ENCODE measurements around the gene HOXB4. TPM values are rescaled to one million over a fixed set of nuclear protein-coding genes. Genes with fewer than 3 reads are reported as not detected.

Gene HOXB4
- total RNA-seq, 1 experiment from 2014 or later: 0.78 TPM

DNA sequence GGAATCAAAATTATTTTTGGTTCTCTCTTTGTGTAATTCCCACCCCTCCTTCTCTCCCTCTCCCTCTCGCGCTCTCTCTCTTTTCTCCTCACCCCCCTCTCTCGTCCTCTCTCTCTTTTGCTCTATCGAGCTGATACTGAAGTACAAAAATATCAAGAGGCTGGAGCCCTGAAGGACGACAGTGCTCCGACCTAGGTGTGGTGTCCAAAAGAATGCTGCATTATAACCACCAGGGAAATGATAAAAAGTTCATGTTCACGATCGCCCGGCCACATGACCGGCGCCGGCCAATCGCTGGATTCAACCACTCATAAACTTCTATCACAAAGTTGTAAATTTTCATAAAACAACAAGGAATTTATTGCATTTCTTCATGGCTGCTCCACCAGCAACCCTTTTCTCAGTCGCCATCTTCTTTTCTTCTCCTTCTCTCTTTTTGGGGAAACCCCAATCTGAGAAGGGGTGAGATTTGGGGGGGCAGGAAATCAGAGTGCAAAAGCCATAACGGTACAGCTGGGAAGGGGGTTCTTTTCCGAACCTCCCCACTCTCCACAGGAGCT, 26.7 kb upstream of the HOXB4 start, which contains the start of gene HOXB6:
HOXB6 (minus strand) TSS at position 217 of the 560 bp plus-strand sequence. CDS start 6,836 bp downstream, outside the sequence.
- in situ Hi-C loops (cut with HindIII; ENCODE audit: low sequenced_read_pairs): no loop called here

DNA sequence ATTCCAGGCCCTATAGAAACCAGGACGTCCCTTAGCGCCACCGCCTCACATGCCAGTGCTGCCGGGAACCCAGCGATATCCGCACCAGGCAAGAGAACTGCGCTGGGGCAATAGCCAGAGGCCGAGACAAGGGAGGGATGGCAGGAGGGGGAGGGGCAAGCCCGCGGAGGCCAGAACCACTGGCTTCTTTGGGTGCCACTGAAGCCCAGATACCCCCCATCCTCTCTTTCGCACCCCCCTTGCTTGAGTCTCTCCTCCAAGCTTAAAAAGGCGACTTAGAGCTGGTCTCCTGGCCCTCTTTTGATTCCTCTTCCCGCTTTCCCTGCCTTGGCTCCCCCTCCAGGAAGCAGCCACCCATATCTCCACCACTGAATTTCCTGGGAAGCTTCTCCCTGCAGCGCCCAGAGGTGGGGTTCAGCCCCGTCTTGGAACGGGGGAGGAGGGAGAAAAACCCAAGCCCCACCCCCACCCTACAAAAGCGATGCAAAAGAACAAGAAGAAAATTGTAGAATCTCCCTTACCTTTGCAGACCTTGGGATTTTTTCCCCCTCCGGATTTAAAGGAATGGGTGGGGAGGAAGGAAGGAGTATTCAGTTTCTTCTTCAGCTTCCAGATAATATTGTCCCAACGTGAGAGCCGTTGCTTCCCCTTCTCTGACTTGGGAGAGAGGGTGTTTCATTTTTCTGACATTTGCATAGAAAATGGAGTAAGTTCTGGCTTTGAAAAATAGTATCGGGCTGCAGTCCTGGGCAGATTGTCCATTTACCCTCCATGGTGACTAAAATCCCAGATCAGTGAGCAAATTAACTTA, 26.0 kb upstream of the HOXB4 start:
- no peak for DNase-seq (ENCODE audit: low spot score)
- in situ Hi-C loops (cut with HindIII; ENCODE audit: low sequenced_read_pairs): no loop called here

More for the DNA sequence above, 26.7 kb upstream of the HOXB4 start, which contains the start of gene HOXB6:
- DNase-seq (ENCODE audit: low spot score): no peak

DNA sequence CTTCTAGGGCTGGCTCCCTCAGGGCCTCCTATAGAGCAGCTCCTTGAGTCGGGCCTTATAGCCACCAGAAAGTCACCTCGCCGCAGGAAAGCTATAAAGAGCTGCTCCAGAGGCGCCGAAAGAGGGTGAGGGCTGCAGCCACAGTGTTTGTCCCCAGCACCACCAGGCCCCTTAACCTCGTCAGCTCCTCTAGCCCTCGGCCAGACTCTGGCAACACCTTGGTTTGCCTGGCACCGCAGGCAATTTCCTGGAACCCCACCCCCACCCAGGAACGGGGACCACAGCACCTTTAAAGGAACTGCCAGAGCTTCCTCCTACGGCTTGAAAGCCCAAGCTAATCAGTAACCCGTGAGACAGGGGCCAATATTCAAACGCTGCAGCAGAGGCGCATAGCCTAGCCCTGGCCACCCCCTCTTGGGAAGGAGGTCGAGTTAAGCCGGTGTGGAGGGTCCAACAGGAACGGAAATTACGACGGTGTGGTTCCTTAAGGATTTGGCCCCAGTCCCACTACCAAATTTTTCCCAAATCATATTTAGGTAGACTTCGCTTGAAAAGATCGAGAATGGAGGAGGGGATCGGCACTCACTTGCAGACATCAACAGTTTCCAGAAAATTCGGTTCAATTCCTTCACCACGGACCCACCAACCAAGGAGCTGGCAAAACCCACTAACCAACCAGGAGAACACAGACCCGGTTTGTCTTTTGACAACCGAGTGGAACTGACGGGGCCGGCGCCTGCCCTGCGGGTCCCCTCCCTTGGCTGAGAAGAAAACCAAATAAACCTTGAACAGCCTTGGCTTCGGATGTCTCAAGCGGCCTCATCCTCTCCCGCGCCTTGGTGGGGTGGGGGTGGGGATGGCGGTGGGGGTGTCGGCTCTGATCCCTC, 23.6 kb upstream of the HOXB4 start:
- no peak for DNase-seq (ENCODE audit: low spot score)
- in situ Hi-C loops (cut with HindIII; ENCODE audit: low sequenced_read_pairs): no loop called here

DNA sequence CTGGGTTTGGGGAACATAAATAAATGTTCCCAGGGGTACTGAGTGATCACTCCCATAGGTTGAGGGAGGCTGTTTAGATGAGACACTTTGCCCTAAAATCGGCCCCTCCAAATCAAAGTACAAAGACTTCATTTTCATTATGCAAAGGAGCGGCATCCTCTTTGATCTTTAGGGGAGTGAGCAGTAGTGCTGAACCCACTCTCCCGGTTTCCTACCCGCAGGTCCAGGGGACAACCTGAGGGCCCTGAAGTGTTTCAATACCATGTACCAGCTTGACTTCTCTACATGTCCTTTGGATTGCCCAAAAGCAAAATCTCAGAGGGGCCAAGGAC, 23.0 kb upstream of the HOXB4 start:
- DNase-seq (ENCODE audit: low spot score): no peak
- in situ Hi-C loops (cut with HindIII; ENCODE audit: low sequenced_read_pairs): no loop called here

DNA sequence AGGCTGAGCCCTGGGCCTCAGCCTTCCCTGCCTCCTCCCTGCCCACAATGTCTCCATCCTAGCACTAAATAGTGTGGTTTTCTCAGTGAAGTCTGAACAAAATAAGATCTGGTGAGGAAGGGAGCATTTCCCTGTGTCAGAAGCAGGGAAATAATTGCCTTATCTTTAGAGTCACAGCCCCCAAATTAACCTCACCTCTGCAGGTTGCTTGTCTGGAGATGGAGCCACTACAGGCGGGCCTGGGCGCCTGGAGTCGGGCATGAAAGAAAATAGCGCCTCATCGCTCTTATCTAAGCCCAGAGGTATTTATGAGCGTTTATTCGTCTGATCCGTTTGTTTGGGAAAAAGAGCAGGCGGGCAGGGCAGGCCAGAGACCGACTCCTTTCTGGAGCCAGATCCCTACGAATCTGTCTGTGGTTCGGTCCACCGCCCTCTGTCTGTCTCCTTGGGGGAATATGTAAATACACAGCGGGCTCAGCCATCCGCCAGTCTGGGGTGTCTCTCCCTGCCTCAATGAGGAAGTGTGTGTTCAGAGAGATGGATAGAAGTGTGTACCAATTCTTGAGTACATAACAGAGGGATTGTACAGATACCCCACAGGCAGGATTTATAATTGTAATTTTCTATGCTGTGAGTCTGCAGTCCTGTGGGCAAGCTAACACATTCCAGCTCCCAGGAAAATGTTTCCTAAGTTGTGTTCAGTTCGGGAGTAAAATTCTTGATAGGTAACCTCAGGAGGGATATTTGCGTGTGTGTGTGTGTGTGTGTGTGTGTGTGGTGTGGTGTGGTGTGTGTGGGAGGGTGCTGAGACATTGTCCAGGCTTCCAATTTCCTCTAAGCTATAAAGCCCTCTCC, 22.3 kb upstream of the HOXB4 start:
- DNase-seq (ENCODE audit: low spot score): no peak
- in situ Hi-C loops (cut with HindIII; ENCODE audit: low sequenced_read_pairs): no loop called here

DNA sequence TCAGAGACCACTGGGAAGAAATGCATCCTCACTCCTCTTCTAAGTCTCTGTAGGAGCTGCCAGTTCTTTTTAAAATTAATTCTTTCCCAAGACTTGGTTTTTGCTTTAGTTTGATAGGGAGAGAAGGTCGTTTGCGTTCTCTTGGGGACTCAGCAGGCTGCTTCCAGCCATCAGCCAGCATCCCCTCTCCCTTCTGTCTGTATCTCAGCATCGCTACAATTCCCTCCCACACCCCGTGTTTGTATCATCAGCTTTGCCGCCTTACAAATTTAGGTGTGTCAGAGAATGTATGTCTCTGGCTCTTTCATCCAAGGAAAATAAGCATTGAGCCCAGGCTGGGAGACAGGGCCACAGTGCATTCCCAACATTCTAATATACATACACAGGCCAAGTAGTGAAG, 21.2 kb upstream of the HOXB4 start:
- no peak for DNase-seq (ENCODE audit: low spot score)
- in situ Hi-C loops (cut with HindIII; ENCODE audit: low sequenced_read_pairs): no loop called here

DNA sequence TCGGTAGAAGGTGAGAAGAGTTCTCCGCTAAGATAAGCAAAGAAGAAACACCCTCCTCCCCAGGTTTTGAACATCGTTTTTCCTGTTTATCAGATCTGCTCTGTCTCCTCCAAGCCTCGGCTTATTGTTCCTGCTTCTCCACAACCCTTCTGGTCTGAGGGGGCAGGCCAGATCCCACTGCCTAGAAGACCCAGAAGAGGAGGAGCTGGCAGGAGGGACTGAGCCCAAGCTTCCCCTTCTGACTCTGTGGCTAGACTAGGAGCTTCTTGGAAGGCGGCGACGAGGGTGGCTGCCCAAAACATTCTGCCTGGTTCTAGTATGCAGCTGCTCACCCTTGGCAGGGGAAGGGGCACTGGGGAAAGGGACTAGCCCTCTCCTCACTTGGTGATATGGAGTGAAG, 20.6 kb upstream of the HOXB4 start:
- in situ Hi-C loops (cut with HindIII; ENCODE audit: low sequenced_read_pairs): no loop called here

DNA sequence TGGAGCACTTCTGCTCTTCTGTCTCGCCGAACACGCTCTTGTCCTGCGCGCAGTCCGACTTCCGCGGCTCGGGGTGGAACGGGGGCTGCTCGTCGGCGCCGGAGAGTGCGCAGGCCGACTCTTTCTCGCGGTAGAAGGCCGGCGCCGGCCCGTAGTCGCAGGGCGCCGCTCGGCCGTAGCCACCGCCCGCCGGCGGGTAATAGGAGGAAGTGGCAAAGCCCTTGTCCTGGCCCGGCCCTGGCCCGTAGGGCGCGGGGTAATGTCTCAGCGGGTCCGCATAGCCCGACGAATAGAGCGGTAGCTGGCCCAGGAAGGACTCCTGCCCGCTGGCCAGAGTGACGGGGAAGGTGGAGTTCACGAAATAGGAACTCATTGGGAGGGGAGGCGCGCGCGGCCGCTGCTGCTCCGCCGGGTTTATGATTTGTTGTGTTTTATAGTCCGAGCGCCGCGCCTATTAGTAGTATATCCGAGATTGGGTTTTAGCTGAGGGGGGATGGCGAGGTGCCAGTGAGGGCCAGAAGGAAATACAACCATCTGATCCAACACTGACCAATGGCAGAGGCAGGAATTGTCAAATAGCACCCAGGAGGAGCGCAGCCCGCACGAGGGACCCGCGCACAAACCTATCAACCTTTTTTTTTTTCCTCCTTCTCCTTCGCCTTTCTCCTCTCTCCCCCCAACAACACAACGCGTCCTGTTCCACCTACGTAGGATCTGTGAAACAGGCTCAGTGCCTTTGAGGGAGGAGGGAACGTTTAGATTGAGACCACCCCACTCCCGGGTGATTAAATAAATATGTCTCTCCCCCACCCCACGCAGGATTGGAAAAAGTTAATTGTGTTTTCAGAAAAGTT, 19.9 kb upstream of the HOXB4 start:
- no peak for DNase-seq (ENCODE audit: low spot score)
- in situ Hi-C loops (cut with HindIII; ENCODE audit: low sequenced_read_pairs): no loop called here

More for the DNA sequence above, 20.6 kb upstream of the HOXB4 start:
- DNase-seq (ENCODE audit: low spot score): no peak

DNA sequence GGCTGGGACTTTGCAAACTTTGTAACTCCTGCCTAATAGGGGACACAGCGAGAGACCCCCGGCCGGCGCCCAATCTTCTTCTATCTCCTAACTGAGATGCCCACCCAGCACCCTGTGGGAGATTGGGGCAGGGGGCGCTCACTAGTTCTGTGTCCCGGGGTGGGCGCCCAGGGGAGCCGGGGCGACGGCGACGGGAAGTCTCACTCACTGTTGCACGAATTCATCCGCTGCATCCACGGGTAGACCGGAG, 19.3 kb upstream of the HOXB4 start:
- in situ Hi-C loops (cut with HindIII; ENCODE audit: low sequenced_read_pairs): no loop called here
- no peak for DNase-seq (ENCODE audit: low spot score)

DNA sequence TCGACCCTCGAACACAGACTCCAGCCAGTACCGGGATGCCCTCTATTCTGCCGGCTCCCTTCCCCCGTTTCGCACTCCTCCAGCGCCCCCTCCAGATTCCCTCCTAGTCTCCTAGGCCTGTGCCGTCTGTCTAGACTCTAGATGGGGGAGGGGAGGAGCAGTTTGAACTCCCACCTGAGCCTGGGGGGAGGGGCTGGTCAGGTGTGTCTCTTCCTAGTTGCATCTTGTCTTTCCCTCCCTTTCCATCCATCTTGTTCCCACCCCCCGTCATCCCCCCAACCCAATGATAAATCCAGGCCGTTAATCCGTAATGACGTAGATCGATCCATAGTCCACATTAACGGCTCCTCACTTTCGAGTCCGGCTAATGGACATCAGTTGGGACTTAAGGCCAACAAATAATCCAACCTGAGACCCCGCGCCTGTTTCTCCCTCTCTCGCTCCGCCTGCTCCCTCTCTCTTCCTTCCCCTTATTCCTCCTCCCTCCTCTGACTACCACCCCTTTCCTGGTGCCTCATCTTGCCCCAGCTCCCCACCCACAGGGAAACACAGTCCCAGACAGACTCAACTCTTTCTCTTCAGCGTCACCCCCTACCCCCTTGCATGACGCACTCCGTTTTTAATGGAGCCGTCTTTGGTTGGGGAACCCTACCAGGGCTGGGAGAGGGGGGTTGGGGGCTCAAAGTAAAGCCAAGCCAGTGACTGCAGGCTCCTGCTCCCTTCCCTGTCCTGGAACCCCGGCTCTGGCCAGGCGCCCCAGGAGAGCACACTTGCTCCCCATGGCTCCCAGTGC, 18.8 kb upstream of the HOXB4 start:
- DNase-seq (ENCODE audit: low spot score): no peak
- in situ Hi-C loops (cut with HindIII; ENCODE audit: low sequenced_read_pairs): no loop called here

DNA sequence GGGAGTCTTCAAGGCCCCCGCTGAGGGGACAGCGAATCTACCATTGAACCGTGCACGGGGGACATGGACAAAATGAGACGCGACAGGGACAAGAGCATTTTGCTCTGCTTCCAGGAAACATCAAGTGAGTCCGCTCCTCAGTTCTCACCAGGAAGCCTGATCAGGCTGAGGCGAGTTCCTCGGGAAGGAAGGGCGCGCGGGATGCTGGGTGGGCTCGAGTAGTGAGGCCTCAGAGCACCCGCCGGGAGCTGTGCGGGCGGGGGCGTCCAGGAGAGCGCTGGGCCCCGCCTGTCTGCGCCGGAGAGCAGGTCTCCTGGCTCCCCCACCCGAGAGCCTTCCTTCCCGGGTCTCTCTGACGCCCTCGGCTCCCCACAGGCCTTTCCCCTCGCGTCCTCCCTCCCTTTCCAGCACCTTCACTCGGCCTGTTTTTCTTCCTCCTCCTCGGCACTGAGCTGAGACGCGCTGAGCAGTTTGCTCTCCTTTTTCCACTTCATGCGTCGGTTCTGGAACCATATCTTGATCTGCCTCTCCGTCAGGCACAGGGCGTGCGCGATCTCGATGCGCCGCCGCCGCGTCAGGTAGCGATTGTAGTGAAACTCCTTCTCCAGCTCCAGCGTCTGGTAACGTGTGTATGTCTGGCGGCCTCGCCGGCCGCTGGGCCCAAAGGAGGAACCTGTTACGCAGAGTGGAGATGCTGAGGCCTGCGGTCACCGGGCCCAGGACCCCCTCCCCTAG, 18.0 kb upstream of the HOXB4 start:
- in situ Hi-C loops (cut with HindIII; ENCODE audit: low sequenced_read_pairs): no loop called here
- DNase-seq (ENCODE audit: low spot score): no peak

DNA sequence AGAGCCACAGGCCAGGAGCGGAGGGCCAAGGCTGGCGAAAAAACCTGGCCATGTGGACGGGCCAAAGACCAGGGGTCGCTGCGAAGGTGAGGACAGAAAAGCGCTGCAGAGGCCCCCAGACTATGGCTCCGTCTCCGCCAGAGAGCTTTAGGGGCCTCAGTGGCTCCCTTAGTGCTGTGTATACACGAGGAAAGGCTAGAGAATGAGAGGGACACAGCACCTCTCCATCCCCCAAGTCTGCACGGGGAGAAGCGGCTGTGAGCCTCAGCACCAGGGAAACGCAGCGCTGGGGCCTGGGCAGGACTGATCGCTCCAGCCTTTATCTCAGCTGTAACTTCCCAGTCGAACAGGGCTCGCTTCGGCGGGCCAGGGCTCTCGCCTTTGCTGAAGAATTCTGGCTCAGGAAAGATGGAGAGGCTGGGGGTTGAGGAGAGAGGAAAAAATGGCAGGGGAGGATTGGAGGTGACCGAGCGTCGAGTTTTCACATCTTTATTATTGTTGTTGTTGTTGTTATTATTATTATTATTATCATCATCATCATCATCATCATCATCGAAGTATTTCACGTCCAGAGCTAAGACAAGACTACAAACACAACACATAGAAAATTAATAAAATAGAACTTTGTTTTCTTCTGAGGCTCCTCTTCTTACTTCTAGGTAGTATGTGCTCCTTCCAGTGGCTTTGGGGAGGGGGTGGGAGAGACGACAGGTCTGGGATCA, 17.3 kb upstream of the HOXB4 start:
- in situ Hi-C loops (cut with HindIII; ENCODE audit: low sequenced_read_pairs): no loop called here
- no peak for DNase-seq (ENCODE audit: low spot score)

DNA sequence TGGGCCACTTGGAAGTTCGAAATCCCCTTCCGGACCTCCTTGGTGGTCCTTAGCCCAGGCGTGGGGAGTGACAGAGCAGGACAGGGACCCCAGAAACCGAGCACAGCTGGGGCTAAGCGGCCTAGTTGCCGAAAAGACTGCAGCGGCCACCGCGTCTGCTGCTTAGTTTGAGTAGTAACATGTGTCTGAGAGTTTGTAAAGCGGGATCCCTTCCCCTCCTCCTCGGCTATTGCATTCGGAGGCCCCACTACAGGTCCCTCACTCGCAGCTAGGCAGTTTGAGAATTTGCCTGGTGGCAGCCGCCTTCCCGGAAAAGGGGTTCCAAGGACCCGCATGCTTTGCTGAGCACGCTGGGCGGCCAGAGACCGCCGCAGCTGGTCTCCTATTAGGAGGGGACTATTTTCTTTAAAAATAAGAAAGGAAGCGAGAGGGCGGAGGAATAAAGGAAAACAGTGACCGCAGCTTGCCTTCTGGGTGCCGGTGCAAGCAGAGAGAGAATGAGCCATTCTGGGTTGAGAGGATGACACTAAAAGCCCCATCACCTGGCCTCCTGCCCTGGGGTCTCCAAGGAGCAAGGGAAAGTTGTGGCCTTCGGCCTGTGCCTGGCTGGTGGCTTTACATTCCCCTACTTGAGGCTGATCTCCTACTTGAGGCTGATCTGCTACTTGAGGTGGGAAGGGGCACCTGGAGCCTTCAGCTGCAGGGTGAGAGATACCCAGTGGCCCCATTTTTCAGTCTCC, 16.6 kb upstream of the HOXB4 start:
- no peak for DNase-seq (ENCODE audit: low spot score)
- in situ Hi-C loops (cut with HindIII; ENCODE audit: low sequenced_read_pairs): no loop called here

DNA sequence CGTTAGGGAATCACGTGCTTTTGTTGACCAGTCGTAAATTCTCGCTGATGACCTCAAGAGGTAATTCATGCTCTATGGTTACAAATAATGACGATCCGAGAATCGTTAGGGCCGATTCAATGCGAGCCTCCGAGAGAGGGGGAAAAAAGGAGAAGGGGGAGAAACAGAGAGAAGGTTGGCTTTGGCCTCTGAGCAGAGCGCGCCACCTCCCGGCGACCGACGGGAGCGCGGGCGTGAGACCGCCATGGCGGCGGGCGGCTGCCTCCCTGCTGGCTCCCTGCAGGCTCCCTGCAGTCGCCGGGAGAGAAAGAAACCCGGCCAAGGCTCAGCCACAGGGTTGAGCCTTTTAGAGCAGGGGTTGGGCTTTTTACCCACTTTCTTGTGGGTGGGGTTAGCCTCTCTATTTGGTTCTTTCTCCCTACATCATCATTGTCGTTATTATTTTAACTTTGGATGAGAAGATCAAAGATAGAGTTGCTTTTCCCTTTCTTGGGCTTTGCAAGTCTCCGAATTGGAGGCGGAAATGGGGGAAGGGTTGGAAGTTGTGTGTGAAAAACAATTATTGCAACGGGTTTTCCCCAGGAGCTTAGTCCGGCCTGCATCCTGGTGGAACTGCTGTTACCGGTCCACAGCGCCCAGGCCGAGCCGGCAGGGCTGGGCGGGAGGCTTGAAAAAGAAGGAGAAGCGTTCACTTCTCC, 15.8 kb upstream of the HOXB4 start:
- no peak for DNase-seq (ENCODE audit: low spot score)
- in situ Hi-C loops (cut with HindIII; ENCODE audit: low sequenced_read_pairs): no loop called here

DNA sequence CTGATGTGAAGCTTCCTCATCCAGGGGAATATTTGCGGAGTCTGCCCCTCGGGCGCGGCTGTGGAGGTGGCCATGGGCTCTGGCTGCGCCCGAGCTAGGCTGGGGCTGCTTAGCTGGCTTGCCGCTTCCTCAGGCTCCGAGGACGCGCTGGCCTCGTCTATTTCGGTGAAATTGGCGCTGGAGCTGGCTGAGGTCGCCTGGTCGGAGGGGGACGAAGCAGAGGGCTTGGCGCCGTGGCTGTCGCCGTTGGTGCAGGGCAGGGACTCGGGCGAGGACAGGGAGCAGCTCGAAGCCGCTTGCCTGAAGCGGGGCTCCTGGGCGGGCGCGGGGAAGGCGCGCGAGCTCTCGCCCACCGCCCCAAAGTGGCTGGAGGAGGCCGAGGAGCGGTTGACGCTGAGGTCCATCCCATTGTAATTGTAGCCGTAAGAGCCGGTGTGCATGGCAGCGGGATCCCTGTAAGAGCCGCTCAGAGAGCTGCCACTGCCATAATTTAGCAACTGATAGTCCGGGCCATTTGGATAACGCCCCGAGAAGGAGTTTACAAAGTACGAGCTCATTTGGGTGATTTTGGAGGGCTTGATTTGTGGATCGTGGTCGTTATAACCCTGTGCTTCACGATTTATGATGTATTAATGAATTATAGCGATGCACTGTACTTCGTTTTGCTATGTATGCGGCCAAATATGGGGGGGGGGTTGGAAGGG, 15.1 kb upstream of the HOXB4 start, which contains the start of gene HOXB5:
HOXB5 (minus strand) TSS at position 654 of the 704 bp plus-strand sequence; CDS start at position 557, 97 bp downstream.
- DNase-seq (ENCODE audit: low spot score): no peak
- in situ Hi-C loops (cut with HindIII; ENCODE audit: low sequenced_read_pairs): no loop called here

Data from G401 (cell line).